HS-5 (cell line): ENCODE data around the gene TFAP2A.

Experiments
- DNase-seq: peaks from one replicate; pipeline ENCODE4 v3.0.0-alpha.2; 2012; ENCODE audit warnings: low read depth

TFAP2A gene

GRCh38 chr6:10382728-10383330, 32.0 kb downstream of the TFAP2A start:
- DNase-seq, result no peak

GRCh38 chr6:10382322-10382721, 32.6 kb downstream of the TFAP2A start:
- DNase-seq, result no peak

GRCh38 chr6:10381830-10382208, 33.1 kb downstream of the TFAP2A start:
- no peak for DNase-seq

- no peak for DNase-seq
Observed at GRCh38 chr6:10381133-10381829, 33.6 kb downstream of the TFAP2A start.

GRCh38 chr6:10375391-10375969, 39.4 kb downstream of the TFAP2A start:
- no peak for DNase-seq

- peak; percentile 45 for DNase-seq
Observed at GRCh38 chr6:10373642-10374359, 41.1 kb downstream of the TFAP2A start.

- peak; percentile 56 for DNase-seq
Observed at GRCh38 chr6:10369896-10370295, 45.0 kb downstream of the TFAP2A start.

- DNase-seq, result no peak
Observed at GRCh38 chr6:10368861-10369260, 46.0 kb downstream of the TFAP2A start.

- DNase-seq, result no peak
Observed at GRCh38 chr6:10363911-10364310, 51.0 kb downstream of the TFAP2A start.

GRCh38 chr6:10362300-10362699, 52.6 kb downstream of the TFAP2A start:
- DNase-seq, result no peak

- no peak for DNase-seq
Observed at GRCh38 chr6:10361428-10361827, 53.4 kb downstream of the TFAP2A start.

- DNase-seq, result no peak
Observed at GRCh38 chr6:10359581-10359980, 55.3 kb downstream of the TFAP2A start.

GRCh38 chr6:10355115-10355702, 59.7 kb downstream of the TFAP2A start:
- no peak for DNase-seq

- no peak for DNase-seq
Observed at GRCh38 chr6:10351791-10352190, 63.1 kb downstream of the TFAP2A start.

- no peak for DNase-seq
Observed at GRCh38 chr6:10350720-10351119, 64.2 kb downstream of the TFAP2A start.

- peak; percentile 70 for DNase-seq
Observed at GRCh38 chr6:10347561-10348327, 67.1 kb downstream of the TFAP2A start.
